ENCODE results near the gene TNNI3. TPM values are rescaled to one million over a fixed set of nuclear protein-coding genes. Genes with fewer than 3 reads are reported as not detected.
"Not testable (repeated sequence)": the region's sequence is repeated elsewhere in the genome, so short reads cannot be mapped to it uniquely, and the experiment has no call there.

Gene TNNI3
- total RNA-seq, 1 donor from 2014 or later = not detected

DNA sequence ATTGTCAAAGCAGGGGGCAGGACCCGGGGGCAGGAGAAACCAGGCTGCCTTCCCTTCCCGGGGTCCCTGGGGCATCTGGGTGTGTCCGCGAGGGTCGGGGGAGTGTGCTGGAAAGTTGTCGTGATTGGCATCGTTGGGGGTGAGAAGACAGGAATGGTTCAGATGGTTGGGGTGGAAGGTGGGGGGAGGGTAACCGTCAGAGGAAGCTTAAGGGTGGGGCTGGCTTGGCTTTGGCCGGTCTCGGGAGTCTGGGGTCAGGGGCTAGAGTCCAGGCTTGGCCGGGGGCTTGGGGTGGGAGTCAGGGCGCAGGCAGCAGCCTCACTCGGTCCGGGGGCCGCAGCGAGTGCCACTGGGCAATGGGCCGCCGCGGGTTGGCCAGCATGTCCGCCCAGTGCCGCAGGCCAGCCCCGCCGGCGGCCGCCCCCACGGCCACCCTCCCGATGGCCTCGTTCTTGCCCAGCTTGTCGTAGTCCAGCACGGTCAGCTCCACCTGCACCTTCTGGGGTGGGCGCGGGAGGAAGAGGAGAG is 15.7 kb upstream of the TNNI3 start:
- no peak for DNase-seq (ENCODE audit: low read depth, low spot score)

- no peak for DNase-seq (ENCODE audit: low read depth, low spot score)
Measured at GRCh38 chr19:55172741-55173140, 15.2 kb upstream of the TNNI3 start.

GRCh38 chr19:55172318-55172717 is 14.8 kb upstream of the TNNI3 start:
- DNase-seq (ENCODE audit: low read depth, low spot score) = not testable (repeated sequence)

- DNase-seq (ENCODE audit: low read depth, low spot score) = no peak
Measured at GRCh38 chr19:55171440-55171839, 13.9 kb upstream of the TNNI3 start.

GRCh38 chr19:55169136-55169535 is 11.6 kb upstream of the TNNI3 start:
- no peak for DNase-seq (ENCODE audit: low read depth, low spot score)

GRCh38 chr19:55166530-55167268 is 9.2 kb upstream of the TNNI3 start, which contains the start of gene DNAAF3:
DNAAF3 (minus strand) TSS chr19:55166613; CDS start chr19:55166413, 200 bp downstream.
- peak; percentile 91 for DNase-seq (ENCODE audit: low read depth, low spot score)

DNA sequence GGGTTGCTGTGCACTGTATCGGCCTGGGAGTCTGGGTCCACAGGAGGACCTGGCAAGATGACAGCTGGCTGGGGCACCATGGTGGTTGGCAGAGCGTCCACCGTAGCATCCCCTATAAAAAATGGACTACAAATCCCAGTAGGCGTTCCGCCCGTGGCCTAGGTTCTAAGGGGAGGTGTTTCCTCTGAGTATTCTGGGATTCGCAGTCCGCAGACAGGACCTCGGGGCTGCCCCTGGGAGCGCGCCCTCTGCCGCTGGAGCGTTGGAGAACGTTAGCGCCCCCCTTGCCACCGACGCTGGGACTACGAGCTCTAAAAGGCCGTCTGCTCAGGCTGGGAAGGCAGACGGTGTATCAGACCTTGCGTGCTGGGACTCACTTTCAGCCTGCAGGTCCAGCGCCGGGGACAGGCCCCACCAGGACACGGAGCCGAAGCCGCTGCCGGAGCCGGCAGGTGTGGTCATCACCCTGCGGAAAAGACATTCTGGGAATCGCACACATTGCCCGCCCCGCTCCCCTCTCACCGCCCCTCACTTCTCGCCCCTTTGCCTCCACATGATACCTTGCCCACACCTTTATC is 8.5 kb upstream of the TNNI3 start:
- DNase-seq (ENCODE audit: low read depth, low spot score) = peak; percentile 29

DNA sequence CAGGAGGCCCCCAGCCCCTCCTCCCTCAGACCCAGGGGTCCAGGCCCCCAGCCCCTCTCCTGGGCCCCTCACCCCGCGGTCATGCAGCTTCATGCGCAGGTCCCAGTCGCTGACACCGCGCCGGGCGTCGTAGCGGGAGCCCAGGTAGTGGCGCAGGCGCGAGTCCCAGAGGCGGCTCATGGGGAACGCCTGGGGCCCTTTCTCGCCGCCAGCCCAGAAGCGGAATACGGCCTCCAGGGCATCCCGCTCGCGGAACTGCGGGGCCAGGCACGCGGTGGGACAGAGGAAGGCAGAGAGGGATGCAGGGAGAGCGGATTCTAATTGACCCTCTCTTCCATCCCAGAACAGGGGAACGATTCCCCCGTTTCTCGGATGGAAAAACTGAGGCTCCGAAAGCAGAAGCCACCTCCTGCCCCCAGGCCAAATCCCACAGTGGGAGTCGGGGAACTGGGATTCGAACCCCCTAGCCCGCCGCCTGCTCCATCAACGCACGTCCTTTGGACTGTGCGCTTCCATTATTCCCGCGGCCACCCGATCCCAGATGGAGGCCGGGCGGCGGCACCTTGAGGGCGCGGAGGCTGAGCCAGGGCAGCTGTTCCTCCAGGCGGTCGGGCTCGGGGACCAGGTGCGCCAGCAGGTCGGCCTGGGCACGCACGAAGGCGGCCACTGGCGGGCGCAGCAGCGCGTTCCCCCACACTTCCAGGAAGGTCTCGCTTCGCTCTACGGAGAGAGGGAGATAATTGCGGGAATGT is 4.2 kb upstream of the TNNI3 start:
- no peak for DNase-seq (ENCODE audit: low read depth, low spot score)

GRCh38 chr19:55160986-55161365 is 3.4 kb upstream of the TNNI3 start:
- DNase-seq (ENCODE audit: low read depth, low spot score) = no peak

- peak; percentile 44 for DNase-seq (ENCODE audit: low read depth, low spot score)
Measured at GRCh38 chr19:55160128-55160985, 2.8 kb upstream of the TNNI3 start.

DNA sequence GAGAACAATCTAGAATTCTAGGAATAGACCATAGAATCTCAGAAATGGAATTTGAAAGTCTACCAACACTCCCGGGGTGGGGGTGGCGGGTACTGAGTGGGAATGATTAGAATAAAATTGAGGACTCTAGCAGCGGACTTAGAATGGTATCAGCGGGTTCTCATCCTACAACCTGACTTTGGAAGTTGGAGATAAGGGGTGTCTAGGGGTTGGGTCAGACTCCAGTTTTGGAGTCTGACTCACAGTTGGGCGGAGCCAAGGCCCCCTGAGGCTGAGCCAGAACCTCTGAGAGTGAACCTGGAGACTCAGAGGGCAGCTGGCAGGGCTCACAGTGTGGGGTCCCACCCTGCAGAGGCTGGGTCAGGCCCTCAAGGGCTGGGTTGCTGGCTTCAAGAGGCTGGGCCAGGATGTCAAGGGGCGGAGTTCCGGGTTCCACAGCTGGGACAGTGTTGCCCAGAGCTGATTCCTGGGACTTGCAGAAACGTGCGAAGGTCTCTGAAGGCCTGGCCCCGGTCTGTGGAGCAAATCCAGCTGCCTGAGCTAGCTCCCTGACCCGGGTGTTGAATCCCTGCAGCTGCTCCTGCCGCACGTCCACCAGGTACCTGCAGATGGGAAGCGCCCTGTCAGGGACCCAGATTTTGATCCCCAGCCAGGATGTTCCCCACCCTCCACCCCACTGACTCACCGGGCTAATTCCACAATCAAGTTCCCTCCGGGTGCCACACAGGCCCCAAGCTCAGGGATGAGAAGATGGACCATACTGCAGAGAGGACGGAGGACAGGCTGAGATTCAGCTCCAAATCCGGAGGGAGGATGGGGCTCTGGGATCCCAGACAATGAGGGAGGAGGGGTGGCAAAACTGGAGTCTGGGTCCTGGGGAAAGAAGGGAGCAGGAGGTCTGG is 1.6 kb upstream of the TNNI3 start:
- DNase-seq (ENCODE audit: low read depth, low spot score) = no peak

GRCh38 chr19:55158423-55158822 is 891 bp upstream of the TNNI3 start:
- no peak for DNase-seq (ENCODE audit: low read depth, low spot score)

- no peak for DNase-seq (ENCODE audit: low read depth, low spot score)
Measured at GRCh38 chr19:55156202-55157063, 1.1 kb downstream of the TNNI3 start.

- DNase-seq (ENCODE audit: low read depth, low spot score) = not testable (repeated sequence)
Measured at GRCh38 chr19:55155784-55156183, 1.7 kb downstream of the TNNI3 start.

GRCh38 chr19:55153652-55154264 is 3.8 kb downstream of the TNNI3 start:
- no peak for DNase-seq (ENCODE audit: low read depth, low spot score)

GRCh38 chr19:55152017-55152416 is 5.5 kb downstream of the TNNI3 start:
- DNase-seq (ENCODE audit: low read depth, low spot score) = no peak

- DNase-seq (ENCODE audit: low read depth, low spot score) = no peak
Measured at GRCh38 chr19:55149078-55150003, 8.2 kb downstream of the TNNI3 start, which contains the start of gene TNNT1. TNNT1 (minus strand) TSS chr19:55149206; CDS start chr19:55147157, 2,049 bp downstream.

Data from pulmonary artery endothelial cell (primary cell).